GM13976 (cell line): Measurements from ENCODE around the gene CPLX3.
A peak's percentile ranks its signal among the peaks of the same experiment; 100 is the strongest.

Source experiments
- DNase-seq: peaks from one replicate; pipeline ENCODE4 v3.0.0; 2012; ENCODE audit warnings: low spot score
- in situ Hi-C: fragments of 300-500 bp; cut with MboI; formaldehyde crosslinking; loops from one replicate; pipeline ENCODE4 v1.12.0; 2022; ENCODE audit warnings: low sequenced_read_pairs, mixed read lengths, inconsistent platforms; ENCODE audit not compliant: unreplicated experiment
- TF ChIP-seq, protein P1 (sequence below): IDR thresholded peaks from 2 replicates; pipeline ENCODE4 v1.5.1; 2012; ENCODE audit warnings: borderline replicate concordance, mild to moderate bottlenecking; ENCODE audit not compliant: insufficient read depth; ENCODE audit errors: extremely low read depth, missing control alignments, control extremely low read depth

The CPLX3 gene

DNA sequence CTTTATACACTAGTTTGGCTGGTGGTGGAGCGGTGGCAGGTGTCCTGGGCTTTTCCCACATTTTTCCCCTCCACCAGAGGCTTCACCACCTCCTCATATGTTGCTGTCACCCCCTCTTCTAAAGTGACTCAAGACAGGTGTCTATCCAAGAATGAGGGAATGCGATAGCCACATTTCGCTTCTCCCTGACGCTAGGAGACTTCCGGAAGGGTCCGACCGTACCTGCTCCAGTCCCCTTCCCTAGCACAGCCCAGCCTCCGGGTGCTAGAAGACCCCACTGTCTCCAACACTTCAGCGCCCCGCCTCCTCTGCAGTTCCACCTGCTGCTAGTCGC lies 46.2 kb downstream of the CPLX3 start:
- no peak for DNase-seq
- in situ Hi-C loops, result no loop called here
- TF ChIP-seq, protein P1, sequence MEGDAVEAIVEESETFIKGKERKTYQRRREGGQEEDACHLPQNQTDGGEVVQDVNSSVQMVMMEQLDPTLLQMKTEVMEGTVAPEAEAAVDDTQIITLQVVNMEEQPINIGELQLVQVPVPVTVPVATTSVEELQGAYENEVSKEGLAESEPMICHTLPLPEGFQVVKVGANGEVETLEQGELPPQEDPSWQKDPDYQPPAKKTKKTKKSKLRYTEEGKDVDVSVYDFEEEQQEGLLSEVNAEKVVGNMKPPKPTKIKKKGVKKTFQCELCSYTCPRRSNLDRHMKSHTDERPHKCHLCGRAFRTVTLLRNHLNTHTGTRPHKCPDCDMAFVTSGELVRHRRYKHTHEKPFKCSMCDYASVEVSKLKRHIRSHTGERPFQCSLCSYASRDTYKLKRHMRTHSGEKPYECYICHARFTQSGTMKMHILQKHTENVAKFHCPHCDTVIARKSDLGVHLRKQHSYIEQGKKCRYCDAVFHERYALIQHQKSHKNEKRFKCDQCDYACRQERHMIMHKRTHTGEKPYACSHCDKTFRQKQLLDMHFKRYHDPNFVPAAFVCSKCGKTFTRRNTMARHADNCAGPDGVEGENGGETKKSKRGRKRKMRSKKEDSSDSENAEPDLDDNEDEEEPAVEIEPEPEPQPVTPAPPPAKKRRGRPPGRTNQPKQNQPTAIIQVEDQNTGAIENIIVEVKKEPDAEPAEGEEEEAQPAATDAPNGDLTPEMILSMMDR, result no peak

DNA sequence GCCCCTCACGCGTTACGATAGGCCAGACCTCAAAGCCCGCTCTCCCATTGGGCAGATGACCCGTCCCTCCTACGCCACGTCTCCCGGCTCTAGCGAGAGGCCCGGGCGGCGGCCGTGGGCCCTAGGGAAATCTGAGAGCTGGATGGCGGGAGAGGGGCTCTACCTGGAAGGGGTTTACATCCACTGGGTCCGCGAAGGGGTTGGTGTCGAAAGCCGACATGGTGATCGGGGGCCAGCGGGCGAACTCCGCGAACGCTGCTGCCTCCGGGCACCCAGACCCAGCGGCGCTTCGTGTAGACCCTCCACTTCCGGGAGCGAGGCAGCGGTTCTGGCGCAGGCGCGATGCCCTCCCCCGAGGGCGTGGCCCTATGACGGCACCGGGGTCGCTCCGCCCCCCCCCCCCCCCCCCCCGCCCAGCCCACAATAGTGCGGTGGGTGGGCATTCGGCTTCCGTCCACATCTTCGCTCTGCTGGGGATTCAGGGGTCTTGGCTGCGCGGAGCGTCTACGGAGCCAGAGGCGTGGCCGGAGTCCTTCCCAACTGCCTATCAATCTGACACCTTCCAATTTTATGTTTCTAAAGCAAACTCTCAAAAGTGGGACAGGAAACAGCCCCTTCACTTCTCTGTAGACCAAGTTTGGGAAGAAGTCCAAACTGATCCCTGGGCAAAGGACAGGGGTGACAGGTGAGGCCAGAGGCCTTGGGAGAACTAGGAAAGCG lies 46.8 kb downstream of the CPLX3 start, which contains the start of gene SCAMP2:
SCAMP2 (minus strand) TSS at position 330 of the 720 bp plus-strand sequence; CDS start at position 220, 110 bp downstream.
- in situ Hi-C loops, result no loop called here
- peak; percentile 97 for DNase-seq
- TF ChIP-seq, protein P1, result no peak

DNA sequence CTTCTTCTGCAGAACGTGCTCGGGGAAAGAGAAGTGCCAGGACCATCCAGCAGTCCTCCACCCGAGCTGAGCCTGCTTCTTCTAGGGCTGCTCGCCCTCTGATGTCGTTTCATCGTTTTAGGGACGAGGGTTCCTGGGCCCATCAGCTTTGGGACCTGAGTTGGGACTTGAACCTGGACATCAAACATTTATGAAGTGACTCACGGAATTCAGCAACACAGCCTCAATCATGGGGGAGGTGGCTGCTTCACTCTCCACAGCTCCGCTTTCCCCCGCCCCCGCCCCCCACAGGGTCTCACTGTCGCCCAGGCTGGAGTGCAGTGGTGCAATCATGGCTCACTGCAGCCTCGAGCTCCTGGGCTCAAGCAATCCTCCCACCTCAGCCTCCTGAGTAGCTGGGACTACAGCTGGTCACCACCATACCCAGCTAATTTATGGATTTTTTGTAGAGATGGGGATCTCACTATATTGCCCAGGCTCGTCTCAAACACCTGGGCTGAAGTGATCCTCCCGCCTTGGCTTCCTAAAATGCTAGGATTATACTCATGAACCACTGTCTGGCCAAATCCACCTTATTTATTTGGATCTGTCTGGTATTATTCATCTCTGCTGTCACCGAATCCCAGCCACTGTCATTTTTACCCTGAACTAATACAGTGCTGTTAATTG lies 47.5 kb downstream of the CPLX3 start:
- TF ChIP-seq, protein P1, result no peak
- DNase-seq, result no peak
- in situ Hi-C loops, result no loop called here

DNA sequence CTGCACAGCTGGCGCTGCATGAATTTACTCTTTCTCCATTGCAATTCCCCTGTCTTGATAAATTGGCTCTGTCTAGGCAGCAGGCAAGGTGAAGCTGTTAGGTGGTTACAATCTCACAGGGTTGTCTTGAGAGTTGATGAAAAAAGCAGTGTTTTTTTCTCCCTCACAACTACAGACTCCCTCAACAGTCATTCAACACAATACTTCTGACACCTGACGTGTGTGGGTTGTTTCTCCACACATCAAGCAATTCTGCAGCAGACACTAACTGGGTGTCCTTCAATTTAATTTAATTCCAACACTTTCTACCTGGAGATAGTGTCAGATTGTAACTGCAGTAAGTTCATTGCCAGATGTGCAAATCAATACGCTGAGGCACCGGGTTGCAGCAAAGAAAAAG lies 51.8 kb downstream of the CPLX3 start:
- in situ Hi-C loops, result no loop called here
- no peak for DNase-seq
- TF ChIP-seq, protein P1, result no peak
